Endothelial cell (in vitro differentiated cells): ENCODE results near the gene CTBP2. TPM values are rescaled to one million over a fixed set of nuclear protein-coding genes. Genes with fewer than 3 reads are reported as not detected.
A peak's percentile ranks its signal among the peaks of the same experiment; 100 is the strongest.

Experiments used
- DNase-seq: peaks from one replicate; pipeline ENCODE4 v3.0.0; 2021; ENCODE audit warnings: low spot score
- H3K27ac Mint-ChIP-seq: one replicate; pipeline ENCODE4 v1.8.0; 2021; ENCODE audit warnings: mixed read lengths, inconsistent platforms; ENCODE audit not compliant: unreplicated experiment
- H3K27me3 Mint-ChIP-seq: one replicate; pipeline ENCODE4 v1.8.0; 2021; ENCODE audit warnings: mild to moderate bottlenecking, moderate library complexity, mixed read lengths, inconsistent platforms; ENCODE audit not compliant: unreplicated experiment
- H3K36me3 Mint-ChIP-seq: one replicate; pipeline ENCODE4 v1.8.0; 2021; ENCODE audit warnings: mild to moderate bottlenecking, low read depth, mixed read lengths, inconsistent platforms; ENCODE audit not compliant: unreplicated experiment
- H3K4me1 Mint-ChIP-seq: one replicate; pipeline ENCODE4 v1.8.0; 2021; ENCODE audit warnings: mild to moderate bottlenecking, mixed read lengths, inconsistent platforms; ENCODE audit not compliant: unreplicated experiment
- H3K4me3 Mint-ChIP-seq: one replicate; pipeline ENCODE4 v1.8.0; 2021; ENCODE audit warnings: mild to moderate bottlenecking, mixed read lengths, inconsistent platforms; ENCODE audit not compliant: unreplicated experiment
- H3K9me3 Mint-ChIP-seq: one replicate; pipeline ENCODE4 v1.8.0; 2021; ENCODE audit warnings: mixed read lengths, inconsistent platforms; ENCODE audit not compliant: unreplicated experiment
- CTCF ChIP-seq: fragments of 200-600 bp; sonication (generic); IDR thresholded peaks from one replicate; pipeline ENCODE4 v1.5.0; 2021; ENCODE audit warnings: antibody characterized with exemption; ENCODE audit not compliant: unreplicated experiment
- total RNA-seq: library from RNA; stranded (reverse); fragmentation: NEBNext Ultra II Directional; extraction: Animal tissue kit (Norgen Biotek cat#: 25700); gene quantifications from one replicate; pipeline ENCODE4 v1.2.1, GENCODE V29; 2021; ENCODE audit not compliant: unreplicated experiment

CTBP2 gene
- total RNA-seq, 1 donor from 2014 or later: 145 TPM

DNA sequence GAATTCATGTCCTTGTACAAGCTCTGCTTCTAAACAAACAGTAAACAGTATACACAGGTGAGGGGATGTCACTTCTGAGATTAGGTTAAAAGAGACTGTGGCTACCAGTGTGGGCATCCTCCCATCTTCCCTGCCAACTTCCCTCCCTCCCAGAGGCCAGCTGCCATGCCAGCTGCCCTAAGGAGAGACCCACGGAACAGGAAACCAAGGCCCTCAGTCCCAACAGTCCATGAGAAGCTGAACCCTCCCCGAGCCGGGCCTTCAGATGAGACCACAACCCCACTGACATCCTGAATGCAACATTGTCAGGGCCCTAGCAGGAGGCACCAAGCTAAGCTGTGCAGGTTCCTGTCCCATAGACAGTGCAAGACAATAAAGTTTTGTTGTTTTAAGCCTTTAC is 106.1 kb downstream of the CTBP2 start:
- peaks cover 68% of the 10 kb centered on the region for H3K4me1 Mint-ChIP-seq
- no peak for DNase-seq
- H3K27ac Mint-ChIP-seq: peak overlapping the region; percentile 27
- peaks cover 5% of the 10 kb centered on the region for H3K27me3 Mint-ChIP-seq
- H3K9me3 Mint-ChIP-seq: no peaks in the 10 kb centered on the region
- peaks cover 47% of the 10 kb centered on the region for H3K36me3 Mint-ChIP-seq
- H3K4me3 Mint-ChIP-seq: peak overlapping the region; percentile 39
- no peak for TF ChIP-seq CTCF

GRCh38 chr10:125052146-125052545 is 108.2 kb downstream of the CTBP2 start:
- no peak for TF ChIP-seq CTCF
- H3K4me1 Mint-ChIP-seq: peaks cover 65% of the 10 kb centered on the region
- H3K36me3 Mint-ChIP-seq: peaks cover 38% of the 10 kb centered on the region
- no peak overlapping the region for H3K4me3 Mint-ChIP-seq
- no peak for DNase-seq
- no peaks in the 10 kb centered on the region for H3K27me3 Mint-ChIP-seq
- H3K9me3 Mint-ChIP-seq: no peaks in the 10 kb centered on the region
- H3K27ac Mint-ChIP-seq: no peak overlapping the region

DNA sequence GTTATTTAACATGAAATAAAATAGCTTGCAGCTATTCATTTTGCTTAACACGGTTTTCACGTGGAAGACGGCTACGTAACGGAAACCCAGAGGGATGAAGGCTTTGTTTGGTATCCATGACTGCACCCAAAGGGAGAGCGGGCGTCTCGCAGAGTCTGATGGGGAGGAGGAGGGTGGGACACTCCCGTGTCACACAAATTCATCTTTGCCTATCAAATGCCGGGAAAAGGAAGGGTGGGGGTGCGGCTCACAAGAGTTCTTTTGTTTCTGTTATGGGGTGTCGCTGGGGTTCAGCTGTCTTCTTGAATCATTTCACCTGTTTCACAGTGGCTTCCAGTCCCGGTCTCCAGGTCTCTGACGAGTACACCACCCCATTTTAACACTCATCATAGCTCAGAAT is 110.0 kb downstream of the CTBP2 start:
- Mint-ChIP-seq H3K4me3 (no peak overlapping the region), H3K4me1 (peaks cover 54% of the 10 kb centered on the region), H3K27me3 (no peaks in the 10 kb centered on the region), H3K27ac (peak overlapping the region; percentile 21), H3K9me3 (no peaks in the 10 kb centered on the region), H3K36me3 (peaks cover 35% of the 10 kb centered on the region)
- TF ChIP-seq CTCF: no peak
- no peak for DNase-seq

DNA sequence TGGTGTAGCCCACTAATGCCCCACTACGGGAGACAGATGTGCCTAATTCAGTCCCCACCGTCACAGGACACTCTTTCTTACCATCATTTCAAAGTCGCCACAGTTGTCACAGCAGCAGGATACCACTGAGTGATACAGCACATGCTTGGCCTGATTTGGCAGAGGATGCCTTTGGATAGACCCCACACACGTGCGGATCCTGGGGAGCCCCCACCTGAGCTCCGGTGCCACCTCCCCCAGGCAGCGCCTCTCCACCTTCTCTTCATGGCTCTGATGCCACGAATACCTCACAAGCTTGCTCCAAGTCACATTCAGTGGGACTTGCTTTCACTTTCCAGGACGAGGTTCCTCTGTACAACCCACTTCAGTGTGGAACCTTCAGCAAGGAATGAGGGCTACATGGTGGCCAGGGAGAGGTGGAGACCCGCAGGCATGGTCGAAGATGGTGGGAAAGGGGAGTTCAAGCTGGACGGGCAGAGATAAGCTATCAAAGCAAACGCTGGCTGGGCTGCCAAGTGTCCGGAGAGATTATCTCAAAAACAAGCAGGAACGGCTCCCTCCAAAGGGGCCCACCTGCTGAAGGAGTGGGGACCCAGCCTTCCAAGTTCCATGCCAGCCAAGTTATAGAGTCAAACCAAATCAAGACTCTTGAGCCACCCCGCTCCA is 111.0 kb downstream of the CTBP2 start:
- Mint-ChIP-seq H3K27me3 (no peaks in the 10 kb centered on the region), H3K9me3 (no peaks in the 10 kb centered on the region), H3K36me3 (peaks cover 25% of the 10 kb centered on the region), H3K27ac (peak overlapping the region; percentile 66), H3K4me3 (peak overlapping the region; percentile 82), H3K4me1 (peaks cover 53% of the 10 kb centered on the region)
- no peak for TF ChIP-seq CTCF
- DNase-seq: no peak

GRCh38 chr10:125048094-125048864 is 112.1 kb downstream of the CTBP2 start:
- Mint-ChIP-seq H3K27me3 (no peaks in the 10 kb centered on the region), H3K36me3 (peaks cover 21% of the 10 kb centered on the region), H3K9me3 (no peaks in the 10 kb centered on the region), H3K4me1 (peaks cover 50% of the 10 kb centered on the region), H3K27ac (peak overlapping the region; percentile 30), H3K4me3 (no peak overlapping the region)
- TF ChIP-seq CTCF: peak; percentile 83
- DNase-seq: peak; percentile 91
